Tibial nerve (tissue), 4 donors: ENCODE results near the gene FOSL2.

Source experiments
- CTCF ChIP-seq, 5 experiments: fragments of 200-600 bp in 3 of 5; fragments of 450-650 bp in 2 of 5; sonication (generic) in 3 of 5; IDR thresholded peaks; one replicate each; pipeline ENCODE4 v1.5.1; 2016 to 2019; ENCODE audit warnings: antibody characterized with exemption in 5 of 5, mild to moderate bottlenecking in 3 of 5, moderate library complexity in 2 of 5
- EP300 ChIP-seq, 2 donors: sonication (generic); formaldehyde crosslinking; IDR thresholded peaks; one replicate each; pipeline ENCODE4 v1.6.1; 2017; ENCODE audit warnings: antibody characterized with exemption in 2 of 2, mild to moderate bottlenecking in 1 of 2
- POLR2A ChIP-seq, 2 donors: fragments of 450-650 bp; IDR thresholded peaks; one replicate each; pipeline ENCODE4 v1.6.1; 2017; ENCODE audit warnings: antibody characterized with exemption in 2 of 2, mild to moderate bottlenecking in 2 of 2, moderate library complexity in 2 of 2

DNA sequence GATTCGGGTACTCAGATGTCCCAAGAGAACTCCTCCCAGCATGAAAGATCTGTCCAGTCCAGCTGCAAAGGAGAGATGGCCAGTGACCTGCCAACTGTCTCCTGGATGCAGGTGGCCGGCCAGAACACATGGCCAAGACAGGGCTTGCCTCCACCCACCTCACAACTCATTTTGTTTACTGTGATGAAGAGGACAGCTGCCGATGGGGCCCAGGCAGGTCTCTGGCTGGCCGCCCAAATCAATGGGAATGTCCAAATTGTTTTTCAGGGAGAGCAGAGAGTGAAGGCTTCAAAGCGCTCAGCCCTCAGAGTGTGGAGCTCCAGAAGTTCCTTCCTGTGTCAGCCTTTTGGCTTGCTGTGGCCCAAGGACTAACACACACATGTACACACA is 41.9 kb downstream of the FOSL2 start:
- TF ChIP-seq EP300 (IDR thresholded peaks at IDR 0.05) (no peak), CTCF (IDR thresholded peaks at IDR 0.05) (no peak), POLR2A (IDR thresholded peaks at IDR 0.05) (no peak)
